COLO829 (cell line): Measurements from ENCODE around the gene C9orf72.
"Not testable (repeated sequence)": the region's sequence is repeated elsewhere in the genome, so short reads cannot be mapped to it uniquely, and the experiment has no call there.

Experiments
- DNase-seq: peaks from one replicate; pipeline ENCODE4 v3.0.0; 2012; ENCODE audit warnings: low spot score

C9orf72 gene, protein sequence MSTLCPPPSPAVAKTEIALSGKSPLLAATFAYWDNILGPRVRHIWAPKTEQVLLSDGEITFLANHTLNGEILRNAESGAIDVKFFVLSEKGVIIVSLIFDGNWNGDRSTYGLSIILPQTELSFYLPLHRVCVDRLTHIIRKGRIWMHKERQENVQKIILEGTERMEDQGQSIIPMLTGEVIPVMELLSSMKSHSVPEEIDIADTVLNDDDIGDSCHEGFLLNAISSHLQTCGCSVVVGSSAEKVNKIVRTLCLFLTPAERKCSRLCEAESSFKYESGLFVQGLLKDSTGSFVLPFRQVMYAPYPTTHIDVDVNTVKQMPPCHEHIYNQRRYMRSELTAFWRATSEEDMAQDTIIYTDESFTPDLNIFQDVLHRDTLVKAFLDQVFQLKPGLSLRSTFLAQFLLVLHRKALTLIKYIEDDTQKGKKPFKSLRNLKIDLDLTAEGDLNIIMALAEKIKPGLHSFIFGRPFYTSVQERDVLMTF

DNA sequence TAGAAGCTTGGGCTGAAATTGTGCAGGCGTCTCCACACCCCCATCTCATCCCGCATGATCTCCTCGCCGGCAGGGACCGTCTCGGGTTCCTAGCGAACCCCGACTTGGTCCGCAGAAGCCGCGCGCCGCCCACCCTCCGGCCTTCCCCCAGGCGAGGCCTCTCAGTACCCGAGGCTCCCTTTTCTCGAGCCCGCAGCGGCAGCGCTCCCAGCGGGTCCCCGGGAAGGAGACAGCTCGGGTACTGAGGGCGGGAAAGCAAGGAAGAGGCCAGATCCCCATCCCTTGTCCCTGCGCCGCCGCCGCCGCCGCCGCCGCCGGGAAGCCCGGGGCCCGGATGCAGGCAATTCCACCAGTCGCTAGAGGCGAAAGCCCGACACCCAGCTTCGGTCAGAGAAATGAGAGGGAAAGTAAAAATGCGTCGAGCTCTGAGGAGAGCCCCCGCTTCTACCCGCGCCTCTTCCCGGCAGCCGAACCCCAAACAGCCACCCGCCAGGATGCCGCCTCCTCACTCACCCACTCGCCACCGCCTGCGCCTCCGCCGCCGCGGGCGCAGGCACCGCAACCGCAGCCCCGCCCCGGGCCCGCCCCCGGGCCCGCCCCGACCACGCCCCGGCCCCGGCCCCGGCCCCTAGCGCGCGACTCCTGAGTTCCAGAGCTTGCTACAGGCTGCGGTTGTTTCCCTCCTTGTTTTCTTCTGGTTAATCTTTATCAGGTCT, at the start of gene C9orf72:
Gene C9orf72, minus strand, starts transcription at position 564 of the 716 bp plus-strand sequence. CDS start 6,361 bp downstream, outside the sequence.
- DNase-seq: peak; percentile 53

DNA sequence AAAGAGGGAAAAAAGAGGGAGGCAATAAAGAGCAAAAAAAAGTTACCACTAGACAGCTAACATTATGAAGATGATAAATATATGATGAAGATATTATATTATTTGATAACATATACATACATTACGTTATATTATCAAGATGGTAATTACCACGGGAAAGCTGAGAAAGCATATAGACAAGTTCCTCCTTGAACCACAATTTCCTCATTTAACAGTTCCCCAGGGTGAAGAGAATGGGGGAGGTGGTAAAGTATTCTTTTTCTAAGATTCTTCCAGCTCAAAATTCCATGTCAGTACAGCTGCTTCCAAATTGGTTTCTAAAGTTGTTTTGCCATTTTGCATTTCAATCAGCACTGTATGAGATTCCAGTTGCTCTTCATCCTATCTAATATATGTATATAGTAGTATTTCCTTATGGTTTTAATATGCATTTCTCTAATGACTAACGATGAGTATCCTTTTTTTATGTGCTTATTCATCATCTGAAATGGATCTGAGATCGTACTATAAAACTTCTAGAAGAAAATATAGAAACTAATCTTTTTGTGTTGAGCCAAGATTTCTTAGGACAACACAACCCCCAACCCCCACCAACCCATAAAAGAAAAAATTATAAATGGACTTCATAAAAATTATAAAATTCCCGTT, 49.5 kb upstream of the C9orf72 start:
- no peak for DNase-seq

DNA sequence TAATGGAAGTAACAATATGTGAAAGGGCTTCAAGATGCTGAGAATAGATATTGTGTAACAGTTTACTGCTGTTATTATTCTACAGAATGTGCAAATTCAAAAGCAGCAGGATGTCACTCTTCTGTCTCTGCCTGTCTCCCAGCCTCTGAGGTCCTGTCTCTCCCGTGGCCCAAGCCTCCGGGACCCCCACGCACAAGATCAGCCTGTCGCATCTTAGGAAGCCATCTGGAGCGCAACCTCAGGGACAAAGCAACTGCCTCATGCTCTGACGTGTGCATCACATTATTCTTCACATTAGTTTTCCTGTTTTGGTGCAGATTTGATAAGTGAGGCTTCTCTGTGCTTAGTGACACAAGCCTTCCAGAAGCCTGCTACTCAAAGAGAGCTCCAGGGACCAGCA, 46.5 kb upstream of the C9orf72 start:
- DNase-seq: no peak

DNA sequence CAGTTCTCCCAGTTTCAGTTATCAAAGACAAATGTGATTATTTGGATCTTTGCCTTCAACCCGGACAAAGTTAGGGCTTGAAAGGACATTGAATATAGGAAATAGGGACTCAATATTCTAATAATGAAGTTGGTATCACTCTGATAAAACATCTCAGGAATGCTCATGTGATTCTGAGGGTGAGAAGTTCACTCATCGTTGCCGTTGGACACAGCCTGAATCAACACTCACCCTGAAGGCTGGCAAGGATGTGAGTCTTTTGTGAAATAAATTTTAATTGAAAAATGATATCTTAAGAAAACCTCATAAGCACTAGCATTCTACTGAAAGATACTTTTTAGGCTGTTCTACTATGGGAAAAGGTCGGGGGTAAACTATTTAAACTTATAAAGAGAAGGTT, 44.8 kb upstream of the C9orf72 start:
- no peak for DNase-seq

DNA sequence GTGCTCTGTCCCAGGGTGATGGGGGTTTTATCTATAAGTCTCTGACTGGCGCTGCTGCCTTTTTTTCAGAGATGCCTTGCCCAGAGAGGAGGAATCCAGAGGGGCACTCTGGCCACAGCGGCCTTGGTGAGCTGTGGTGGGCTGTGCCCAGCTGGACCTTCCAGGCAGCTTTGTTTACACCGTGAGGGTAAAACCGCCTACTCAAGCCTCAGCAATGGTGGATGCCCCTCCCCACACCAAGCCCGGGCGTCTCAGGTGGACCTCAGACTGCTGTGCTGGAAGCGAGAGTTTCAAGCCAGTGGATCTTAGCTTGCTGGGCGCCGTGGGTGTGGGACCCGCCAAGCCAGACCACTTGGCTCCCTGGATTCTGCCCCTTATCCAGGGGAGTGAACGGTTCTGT, 41.3 kb upstream of the C9orf72 start:
- no peak for DNase-seq

DNA sequence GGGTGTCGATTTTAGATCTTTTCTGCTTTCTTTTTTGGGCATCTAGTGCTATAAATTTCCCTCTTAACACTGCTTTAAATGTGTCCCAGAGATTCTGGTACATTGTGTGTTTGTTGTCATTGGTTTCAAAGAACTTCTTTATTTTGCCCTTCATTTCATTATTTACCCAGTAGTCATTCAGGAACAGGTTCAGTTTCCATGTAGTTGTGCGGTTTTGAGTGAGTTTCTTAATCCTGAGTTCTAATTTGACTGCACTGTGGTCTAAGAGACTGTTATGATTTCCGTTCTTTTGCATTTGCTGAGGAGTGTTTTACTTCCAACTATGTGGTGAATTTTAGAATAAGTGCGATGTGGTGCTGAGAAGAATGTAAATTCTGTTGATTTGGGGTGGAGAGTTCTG, 38.8 kb upstream of the C9orf72 start:
- DNase-seq: not testable (repeated sequence)

DNA sequence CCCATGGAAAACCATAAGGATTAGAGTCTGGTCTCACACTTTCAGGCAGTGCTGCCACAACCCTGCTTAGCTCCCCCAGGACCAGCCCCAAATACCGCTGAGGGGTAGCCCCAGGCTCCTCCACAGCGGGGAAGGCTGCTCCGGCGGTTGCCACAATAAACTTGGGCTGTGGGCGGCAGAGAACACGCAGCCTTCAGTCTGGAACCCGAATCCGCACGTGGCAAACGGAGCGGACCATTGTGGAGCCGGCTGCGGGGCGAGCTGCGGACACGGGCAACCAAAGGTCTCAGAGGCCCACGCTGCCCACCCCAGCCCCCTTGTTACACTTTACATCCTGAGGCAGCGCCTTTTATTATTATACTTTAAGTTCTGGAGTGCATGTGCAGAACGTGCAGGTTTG, 37.3 kb upstream of the C9orf72 start:
- DNase-seq: no peak

DNA sequence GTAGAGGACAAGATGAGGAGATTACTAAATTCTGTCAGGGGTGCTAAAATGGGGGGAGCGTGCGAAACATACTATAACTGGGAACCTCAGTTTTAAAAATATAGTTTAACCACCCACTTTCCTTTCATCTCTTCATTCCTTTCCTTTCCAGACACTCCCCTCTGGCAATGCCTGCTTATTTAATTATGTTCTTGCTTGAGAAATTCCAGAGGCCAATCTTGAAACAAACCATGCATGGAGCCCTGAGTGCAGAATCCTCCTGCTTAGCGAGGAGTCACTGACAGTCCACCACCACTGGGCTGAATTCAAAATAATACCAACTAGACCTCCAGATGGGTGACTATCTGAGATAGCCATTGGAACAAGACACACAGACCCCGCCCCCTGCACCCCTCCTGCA, 29.7 kb upstream of the C9orf72 start:
- DNase-seq: no peak

DNA sequence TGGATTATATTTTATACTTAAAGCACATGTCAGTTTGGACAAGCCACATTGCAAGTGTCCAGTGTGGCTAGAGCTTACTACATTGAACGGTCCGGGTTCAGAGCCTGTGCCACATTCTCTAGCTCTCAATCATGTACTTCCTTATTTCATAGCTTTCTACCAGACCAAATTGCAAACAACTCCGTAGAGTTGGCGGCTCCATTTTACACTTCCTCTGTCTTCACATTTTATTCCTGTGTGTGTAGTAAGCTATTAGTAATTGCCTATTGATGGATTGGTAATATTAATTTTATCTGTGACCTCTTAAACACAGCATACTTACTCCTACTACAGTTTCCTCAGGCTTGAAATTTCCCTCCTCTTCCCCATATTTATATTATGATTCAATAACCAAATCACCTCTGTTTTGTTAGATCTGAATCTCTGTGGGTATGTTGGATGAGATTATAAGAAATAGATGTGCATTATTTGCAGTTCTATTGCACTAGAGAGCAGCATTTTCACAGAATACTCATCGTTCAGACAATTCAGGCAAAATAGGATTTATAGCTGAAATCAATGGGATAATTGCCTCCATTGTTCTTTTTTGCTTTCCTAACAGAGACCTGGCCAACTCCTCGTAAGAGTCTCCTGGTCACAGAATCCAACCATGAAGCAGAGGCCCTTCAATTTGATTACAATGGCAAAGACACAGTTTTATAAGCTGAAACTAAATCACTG, 29.0 kb upstream of the C9orf72 start:
- DNase-seq: no peak

DNA sequence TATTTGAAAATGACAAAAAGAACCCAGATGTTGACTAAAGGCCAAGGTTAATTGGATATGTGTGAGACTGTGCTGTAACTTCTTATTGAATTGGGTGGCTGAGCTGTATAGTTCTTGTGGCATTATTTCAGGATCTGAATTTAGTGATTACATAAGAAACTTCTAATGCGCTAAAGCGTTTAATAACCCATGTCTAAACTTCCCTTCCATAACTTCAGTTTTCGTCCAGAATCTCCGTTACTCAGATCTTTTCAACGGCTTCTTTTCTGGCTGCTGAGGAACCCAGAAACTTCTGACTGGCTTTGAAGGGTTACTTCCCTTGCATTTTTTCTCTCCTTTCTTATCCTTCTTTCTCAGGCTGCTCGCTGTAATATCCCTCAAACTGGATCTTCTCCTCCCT, 28.1 kb upstream of the C9orf72 start:
- DNase-seq: no peak

DNA sequence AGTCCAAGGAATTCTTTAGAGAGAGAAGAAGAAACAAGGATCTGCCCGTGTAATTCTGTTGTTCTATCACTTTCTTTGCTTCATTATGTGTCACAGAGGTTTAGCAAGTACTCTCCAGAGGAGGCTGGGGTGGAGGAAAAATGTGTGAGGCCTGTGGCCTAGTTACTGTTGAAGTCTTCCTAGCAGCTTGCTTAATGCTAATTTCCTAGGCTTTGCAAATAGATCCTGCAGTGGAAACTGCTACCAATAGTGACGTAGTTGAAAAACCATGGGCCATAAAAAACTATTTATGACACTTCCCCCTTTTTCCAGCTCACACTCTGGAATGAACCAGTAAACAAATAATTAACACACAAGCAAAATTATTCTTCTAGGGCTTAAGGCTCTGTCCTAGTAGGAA, 27.0 kb upstream of the C9orf72 start:
- no peak for DNase-seq

DNA sequence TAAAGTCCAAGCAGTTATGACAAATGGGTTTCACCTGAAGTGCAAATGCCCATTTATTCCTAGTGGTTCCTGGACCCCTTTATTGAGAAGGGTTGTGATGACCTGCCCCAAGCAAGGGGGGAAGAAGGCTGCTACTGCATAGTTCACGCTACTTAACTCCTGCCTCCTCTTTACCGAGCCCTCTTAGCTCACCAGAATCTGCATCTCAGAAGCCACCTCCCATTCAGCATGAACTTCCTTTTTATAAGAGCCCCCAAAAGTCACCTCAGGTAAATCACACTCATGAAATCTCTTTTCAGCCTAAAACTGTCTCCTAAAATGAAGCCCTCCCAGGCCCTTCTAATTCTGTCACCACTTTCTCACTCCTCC, 26.6 kb upstream of the C9orf72 start:
- no peak for DNase-seq

DNA sequence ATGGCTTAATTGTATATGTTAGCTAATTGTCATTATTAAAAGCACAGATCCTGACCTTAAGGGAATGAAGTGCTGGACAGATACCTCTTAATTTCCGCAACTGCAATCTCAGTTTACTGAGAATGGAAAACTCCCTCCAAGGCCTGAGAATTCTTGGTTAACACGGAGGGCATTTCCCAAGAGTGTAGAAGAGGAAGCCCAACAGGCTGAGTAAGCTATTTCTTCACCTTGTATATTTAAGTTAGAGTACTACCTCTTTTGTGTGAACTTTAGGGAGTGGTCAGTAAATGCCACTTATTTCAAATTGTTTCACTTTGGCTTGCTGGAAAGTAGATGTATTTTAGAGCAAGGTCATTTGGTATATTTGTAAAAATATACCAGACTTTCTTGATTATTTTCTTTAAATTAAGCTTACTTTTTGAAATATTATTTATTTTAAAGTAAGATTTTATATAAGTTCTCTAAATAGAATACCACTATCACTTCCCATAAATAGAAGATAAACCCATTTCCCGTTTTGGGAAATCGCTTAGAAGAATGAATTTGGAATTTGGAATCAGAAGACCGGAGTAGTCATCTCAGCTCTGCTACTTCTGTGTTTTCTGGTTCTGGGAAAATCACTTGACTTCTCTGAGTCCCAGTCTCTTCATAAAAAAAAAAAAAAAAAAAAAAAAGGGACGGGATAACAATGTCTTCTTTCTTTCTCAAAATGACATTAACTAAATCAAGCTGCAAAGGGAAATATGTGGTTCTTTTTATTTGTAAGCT, 26.0 kb upstream of the C9orf72 start:
- peak; percentile 11 for DNase-seq

DNA sequence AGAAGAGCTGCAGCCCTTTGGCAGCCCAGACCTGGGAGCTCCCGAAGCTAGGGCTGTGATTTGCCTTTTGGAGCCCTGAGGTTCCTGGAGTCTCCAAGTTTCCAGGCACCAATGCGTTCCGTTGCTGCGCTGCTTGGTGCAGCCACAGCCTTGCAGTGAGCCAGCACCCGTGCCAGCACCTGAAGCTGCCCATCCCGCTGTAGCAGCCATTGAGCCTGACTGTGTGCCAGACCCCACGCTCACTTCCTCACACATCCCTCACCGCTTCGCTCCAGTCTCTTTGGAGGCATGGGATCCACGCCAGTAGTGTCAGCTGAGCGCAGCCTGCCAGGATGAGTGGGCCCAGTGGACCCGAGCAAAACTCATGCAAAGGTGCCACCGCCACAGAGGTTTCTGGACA, 22.5 kb upstream of the C9orf72 start:
- no peak for DNase-seq

DNA sequence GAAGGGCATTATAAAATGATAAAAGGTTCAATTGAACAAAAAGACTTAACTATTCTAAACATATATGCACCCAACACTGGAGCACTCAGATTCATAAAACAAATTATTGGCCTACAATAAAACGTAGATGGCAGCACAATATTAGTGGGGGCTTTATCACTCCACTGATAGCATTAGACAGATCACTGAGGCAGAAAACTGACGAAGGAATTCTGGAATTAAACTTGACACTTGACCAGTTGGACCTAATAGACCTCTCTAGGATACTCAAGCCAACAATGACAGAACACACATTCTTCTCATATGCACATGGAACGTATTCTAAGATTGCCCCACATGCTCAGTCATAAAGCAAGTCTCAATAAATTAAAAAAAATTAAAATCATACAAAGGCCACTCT, 18.4 kb upstream of the C9orf72 start:
- DNase-seq: no peak

DNA sequence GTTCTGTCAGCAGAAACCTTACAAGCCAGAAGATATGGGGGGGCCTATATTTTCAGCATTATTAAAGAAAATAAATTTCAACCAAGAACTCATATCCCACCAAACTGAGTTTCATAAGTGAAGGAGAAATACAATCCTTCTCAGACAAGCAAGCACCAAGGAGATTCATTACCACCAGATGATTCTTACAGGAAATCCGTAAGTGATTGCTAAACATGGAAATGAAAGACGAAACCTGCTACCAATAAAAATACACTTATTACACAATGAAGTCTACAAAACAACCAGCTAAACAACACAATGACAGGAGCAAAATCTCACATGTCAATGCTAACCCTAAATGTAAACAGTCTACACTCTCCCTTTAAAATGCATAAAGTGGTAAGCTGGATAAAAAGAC, 17.8 kb upstream of the C9orf72 start:
- no peak for DNase-seq

DNA sequence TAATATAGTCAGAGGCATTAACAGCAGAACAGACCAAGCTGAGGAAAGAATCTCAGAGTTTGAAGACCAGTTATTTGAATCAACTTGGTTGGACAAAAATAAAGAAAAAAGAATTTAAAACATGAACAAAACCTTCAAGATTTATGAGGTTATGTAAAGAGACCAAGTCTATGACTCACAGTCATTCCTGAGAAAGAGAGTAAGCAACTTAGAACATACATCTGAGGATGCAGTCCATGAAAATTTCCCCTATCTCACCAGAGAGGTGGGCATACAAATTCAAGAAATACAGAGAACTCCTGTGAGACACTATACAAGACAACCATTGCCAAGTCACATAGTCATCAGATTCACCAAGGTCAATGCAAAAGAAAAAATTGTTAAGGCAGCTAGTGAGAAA, 17.4 kb upstream of the C9orf72 start:
- no peak for DNase-seq

DNA sequence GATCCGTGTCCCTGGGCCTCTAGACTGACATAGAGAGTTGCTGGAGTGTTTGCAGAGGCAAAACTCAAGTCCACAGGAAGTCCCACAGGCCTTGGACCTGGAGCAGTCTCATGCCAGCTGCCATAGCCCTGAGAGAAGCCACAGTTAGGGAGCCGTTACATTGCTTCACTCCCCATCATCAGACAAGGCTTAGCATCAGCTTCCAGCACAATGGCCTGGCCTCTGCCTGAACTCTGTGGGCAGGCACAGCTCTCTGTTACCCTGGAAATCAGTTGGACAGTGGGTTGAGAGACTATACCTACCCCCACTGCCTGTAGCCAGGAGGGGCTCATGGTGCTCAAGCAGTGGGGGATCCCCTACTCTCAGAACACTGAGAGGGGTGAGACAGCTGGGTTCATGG, 16.2 kb upstream of the C9orf72 start:
- DNase-seq: no peak

DNA sequence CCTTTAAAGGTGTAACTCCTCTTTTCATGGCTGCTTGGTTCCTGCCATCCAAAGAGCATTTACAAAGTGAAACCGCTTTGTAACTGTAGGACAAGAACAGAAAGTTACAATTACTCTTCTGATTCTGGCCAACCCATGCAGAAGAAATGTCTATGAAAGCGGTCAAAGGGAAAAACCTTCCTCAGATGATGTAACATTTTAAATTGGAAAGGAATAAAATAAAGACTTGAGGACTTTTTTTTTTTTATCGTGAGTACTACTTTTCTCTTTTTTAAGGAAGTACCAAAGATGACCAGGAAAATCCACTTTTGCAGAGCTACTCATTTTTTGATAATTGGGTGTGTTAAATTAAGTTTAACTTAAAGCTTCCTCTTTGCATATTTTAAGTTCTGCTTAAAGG, 13.0 kb upstream of the C9orf72 start:
- no peak for DNase-seq

DNA sequence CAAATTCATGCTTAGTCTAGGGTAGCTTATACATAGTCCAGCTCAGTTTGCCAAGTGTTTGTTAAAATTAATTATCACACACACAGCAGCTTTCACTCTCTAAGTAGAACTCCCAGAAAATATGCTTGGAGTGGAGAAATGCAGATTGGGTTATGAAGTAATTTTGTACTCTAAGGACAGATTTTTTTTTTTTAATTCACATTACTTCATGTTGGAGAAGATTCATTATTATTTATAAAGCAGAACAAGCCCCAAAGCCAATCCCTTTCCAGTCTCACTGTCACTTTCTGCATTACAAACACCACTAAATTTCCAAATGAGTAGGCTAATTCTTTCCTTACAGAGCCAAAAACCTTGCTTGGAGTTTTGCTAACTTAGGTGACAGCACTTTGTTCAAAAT, 11.7 kb upstream of the C9orf72 start:
- no peak for DNase-seq

DNA sequence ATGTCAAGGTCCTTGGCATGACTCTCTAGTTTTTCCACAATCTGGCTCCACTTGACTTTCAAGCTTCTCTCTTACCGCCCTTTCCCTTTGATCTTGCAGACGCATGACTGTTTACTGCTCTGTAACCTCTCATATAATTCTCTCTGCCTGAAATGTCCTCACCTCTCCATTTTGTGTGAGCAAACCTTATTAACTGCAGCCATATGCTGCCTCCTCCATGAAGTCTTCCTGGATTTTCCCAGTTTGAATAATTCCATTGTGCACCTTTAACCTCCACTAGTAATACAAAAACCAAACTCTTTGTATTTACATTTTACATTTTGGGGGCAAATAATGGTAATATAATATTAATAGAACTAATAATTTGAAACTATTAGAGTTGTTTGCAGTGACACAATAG, 9.5 kb upstream of the C9orf72 start:
- no peak for DNase-seq

DNA sequence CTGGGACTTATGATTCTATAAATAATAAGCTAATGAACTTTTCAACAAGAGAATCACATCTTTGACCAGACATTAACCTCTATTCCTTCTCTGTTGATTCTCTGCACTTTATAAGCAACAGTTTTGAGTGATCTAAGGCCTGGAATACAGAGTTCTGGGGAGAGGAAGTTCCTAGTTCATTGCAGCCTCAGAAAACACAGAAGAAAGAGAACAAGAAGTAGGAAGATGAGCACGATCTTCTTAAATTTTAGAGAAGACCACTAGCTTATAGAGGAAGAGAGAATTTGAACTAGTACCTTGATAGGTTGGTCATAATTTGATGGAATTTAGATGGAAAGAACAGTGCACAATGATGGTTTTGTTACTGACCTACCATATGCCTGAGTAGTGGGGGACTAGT, 8.5 kb upstream of the C9orf72 start:
- DNase-seq: no peak
